ENCODE results near the gene SCUBE1.
"Not testable (repeated sequence)": the region's sequence is repeated elsewhere in the genome, so short reads cannot be mapped to it uniquely, and the experiment has no call there.

SCUBE1 gene

DNA sequence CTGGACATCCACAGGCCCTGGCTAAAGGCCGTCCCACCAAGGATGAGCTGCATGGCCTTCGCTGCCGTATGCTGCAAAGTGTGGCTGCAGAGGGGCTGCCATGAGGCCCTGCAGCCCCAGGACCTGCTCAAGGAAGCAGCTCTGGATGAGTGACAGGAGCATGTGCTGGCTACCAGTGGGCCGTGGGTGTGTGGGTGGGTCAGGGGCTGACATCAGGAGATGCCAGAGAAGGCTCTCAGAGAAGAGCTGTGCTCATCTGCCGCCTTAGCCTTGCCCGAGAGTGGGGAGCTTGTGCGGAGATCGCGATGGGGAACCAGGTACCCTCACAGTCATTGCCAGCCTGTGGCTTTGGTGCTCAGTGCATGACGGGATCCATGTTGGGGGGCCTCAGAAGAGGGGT lies 41.3 kb downstream of the SCUBE1 start:
- no peak for DNase-seq (ENCODE audit: low read depth)

DNA sequence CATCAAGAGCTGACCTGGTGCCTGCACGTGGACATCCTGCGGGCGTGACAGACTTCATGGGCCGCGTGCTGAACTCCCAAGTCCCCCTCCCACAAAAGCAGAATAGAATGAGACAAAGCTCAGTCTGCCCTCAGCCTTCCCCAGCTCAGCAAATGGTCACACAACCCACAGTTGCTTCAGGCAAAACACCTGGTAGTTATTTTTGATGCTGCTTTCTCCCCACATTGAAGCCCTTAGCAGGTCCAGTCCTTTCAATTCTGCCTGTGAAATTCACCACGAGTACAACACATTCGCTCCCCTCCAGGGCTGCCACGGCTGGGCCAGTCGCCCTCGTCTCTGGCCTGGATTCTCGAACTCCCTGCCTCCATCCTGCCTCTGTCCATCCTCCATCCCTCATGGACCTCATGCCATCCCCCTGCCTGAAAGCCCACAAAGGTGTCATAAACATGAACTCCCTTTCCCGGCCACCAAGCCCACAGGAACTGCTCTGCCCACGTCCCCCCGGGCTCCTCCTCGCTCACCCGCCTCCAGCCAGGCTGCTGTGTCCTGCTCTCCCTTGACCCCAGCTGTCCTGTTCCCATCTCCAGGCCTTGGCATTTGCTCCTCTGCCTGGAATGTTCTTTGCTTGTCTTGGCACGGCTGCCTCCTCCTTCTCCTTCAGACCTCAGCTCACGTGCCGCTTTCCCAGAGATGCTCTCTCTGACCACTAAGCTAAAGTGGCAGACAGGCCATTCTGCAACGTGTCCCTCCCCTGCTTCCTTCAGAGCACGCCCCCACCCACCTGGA lies 42.1 kb downstream of the SCUBE1 start:
- DNase-seq (ENCODE audit: low read depth) = no peak

DNA sequence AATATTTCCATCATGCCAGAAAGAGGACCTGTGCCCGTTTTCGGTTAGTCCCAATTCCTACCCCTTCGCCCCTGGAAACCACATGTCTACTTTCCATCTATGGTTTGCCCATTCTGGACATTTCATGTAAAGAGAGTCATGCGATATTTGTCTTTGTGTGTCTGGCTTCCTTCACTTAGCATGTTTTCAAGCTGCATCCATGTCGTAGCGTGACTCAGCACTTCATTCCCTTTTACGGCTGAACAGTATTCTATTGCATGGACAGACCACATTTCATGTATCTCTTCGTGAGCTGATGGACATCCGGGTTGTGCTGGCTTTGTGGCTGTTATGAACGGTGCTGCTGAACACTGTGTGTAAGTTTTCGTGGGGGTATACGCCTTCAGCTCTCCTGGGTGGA lies 43.4 kb downstream of the SCUBE1 start:
- no peak for DNase-seq (ENCODE audit: low read depth)

DNA sequence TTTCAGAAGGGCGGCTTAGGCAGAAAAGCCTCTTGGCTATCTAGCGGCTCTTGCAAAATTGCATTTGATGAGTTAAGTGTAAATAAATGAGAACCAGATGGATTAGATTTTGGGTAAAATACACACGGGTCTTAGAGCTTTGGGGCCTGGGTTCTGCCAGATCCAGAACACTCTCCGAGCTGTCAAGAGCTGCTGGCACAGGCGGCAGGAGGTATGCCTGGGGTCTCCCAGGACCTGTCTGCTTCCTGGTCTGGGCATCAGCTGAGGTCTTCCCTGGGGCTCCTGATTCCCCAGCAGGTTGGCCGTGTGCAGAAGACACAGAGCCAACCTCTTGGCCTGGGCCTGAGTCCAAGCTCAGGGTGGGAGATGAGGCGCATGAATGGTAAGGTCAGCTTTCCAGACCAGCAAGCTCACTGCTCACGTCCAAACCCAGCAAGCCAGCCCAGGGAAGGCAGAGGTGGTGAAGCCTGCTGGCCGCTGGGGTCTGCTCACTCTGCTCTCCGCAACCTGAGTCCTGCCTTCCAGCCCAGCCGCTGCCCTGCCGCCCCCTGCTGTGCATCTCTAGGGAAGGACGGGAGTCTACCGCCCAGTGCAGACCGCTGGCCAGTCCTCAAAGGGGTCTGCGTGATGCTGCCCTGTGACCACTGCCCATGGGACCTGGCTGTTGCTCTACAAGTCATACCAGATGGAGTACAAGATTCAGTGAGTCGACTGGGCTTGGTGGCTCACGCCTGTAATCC lies 44.9 kb downstream of the SCUBE1 start:
- DNase-seq (ENCODE audit: low read depth) = no peak

DNA sequence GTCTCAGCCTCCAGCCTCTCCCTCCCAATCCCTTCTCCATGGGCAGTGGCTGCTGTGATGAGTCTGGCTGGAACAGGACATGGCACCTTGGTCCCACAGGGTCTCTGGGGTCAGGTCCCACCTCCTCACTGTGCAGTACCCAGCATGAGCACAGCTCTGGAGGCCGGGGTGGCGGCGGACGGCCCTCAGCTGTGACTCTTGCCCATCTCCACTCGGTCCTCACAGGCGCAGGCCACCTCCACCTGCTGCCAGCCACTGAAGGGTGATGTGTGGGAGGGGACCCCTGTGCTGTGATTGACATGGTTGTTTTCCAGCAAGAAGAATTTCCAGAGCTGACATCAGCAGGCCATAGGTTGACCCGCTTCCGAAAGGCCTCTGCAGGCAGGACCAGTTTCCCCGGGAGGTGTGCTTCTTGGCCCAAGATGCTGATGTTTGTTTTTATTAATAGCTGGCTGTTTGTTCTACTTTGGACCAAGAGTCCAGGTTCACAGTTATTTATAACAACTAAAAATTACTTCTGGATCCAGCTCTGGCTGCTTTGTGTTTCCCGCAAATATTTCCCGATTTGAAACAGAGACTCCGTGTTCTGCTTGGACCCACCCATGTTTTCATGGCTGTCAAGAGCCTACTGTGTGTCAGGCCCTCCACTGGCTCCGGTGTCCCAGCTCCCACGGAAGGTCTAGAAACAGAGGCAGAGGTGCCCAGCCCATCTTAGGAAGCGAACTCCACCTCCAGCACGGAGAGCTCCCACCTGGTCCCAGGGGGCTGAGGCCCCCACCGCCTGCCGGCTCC lies 45.7 kb downstream of the SCUBE1 start:
- DNase-seq (ENCODE audit: low read depth) = no peak

DNA sequence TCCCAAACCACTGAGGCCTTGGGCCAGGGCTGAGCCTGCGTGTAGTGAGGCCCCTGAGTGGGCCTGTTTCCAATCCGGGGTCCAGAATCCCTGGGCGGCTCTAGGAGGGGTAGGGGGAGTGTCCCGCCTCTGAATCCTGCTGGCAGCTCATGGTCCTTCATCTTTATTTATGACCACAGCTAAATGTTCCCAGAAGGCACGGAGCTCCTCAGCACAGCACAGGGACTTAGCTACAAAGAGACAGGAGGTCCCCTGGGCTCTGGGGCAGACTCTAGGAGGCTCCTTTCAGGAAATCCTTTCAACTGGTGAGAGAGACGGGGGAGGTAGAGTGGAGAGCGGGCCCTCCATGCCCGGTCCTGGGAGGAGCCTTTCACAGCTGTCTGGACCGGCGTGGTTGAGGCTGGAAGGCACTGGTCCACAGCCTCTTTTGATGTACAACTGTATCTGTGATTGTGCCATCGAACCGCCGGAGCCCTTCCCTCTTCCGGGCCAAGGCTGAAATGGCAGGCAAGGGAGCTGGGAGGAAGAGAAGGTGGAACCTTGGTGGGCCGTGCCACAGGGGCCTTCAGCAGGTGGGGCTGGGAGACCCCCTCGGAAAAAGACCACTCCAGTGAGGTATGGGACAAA lies 46.8 kb downstream of the SCUBE1 start:
- DNase-seq (ENCODE audit: low read depth) = no peak

DNA sequence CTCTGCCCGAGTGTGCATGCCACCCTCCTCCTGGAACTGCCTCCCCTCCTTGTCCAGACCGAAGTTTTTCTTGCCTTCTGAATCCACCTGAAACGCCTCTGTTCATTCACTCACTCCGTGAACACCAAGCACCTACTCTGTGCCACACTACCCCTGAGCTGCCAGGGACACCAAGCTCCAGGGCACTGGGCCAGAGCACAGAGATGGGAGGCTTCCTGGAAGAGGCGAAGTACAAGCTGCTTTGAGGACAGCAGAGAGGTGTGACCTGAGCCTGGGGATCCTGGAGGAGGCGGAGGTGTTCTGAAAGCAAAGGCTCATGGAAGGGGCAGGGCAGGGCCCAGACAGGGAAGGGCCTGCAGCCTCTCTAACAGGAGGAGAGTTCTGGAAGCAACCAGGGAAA lies 47.5 kb downstream of the SCUBE1 start:
- DNase-seq (ENCODE audit: low read depth) = no peak

DNA sequence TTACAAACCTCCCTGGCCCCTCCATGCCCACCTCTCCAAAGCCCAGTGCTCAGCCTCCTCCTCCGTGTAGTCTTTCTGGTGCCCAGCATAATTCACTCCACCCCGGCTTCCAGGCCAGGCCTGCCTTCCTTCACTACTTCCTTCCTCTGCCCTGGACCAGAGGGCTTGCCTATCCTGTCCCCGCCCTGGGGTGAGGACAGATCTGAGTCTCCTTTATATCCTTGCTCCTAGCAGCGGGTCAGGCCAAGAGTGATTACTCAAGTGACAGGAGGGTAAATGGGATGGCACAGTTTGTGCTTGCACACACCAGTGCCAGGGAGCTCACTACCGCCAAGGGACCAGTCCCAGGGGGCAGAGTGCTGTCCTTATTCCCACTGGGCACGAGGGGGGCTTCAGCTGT lies 48.0 kb downstream of the SCUBE1 start:
- no peak for DNase-seq (ENCODE audit: low read depth)

DNA sequence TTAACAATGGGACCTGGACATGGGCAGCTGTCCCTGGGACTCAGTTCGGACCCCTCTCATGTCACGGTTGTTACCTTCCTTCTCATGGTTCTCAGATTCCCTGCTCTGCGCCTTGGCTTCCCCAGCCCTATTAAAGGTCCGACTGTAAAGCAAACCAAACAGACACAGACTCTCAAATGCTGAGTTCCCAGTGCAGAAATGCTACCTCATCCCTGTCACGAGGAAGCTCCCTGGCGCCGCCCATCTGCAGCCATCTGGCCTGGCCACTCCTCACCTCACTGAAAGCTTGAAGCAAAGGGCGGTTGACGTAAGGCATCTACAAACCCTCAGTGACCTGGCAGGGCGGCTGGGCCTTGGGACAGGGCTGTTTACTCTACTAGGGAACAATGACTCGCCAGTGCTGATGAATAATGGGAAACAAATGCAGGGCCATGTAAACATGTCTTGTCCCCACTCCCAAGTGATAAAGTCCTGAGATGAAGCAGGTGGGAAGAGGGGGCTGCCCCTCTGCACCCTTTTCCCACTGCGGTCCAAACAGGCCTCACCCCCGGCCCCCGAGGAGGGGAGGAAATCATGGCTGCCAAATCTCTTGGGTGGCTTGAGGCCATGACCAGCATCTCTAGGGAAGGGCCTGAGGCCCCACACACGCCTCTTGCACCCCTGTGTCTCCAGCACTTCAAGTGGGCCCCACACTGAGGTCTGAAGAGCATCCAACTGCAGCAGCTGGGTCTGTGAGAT lies 49.3 kb downstream of the SCUBE1 start:
- DNase-seq (ENCODE audit: low read depth) = no peak

DNA sequence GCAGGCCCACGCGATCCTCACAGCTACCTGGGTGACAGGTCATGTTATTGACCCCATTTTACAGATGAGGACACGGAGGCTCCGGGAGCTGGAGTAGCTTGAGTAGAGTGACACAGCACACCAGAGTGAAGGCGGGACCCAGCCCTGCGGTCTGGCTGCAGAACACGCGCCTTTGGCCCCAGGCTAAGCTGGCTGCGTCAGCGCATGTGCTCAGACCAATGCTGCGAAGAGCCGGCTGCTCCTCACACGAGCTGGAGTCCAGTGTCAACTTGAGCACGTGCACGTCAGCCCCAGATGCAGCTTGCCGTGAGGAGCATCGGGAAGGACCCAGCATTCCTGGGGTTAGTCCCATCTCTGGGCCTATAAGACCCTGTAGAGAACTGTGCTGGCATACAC lies 49.9 kb downstream of the SCUBE1 start:
- no peak for DNase-seq (ENCODE audit: low read depth)

DNA sequence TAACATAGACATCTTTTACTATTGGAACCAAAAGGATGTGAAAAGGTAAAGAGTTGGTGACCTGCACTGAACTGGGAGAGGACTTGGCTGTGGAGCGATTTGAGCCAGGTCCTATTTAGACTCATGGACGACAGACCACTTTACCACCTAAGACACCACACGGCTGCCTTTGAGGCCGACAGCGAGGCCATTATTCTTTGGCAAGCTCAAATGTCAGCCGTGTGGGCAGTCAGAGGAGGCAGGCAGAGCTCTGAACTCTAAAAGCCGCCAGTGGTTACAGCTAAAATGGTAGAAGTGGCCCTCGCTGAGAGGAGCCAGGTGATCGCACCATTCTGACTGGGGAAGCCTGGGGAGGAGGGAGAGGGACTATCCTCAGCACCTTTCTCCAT lies 50.5 kb downstream of the SCUBE1 start:
- no peak for DNase-seq (ENCODE audit: low read depth)

DNA sequence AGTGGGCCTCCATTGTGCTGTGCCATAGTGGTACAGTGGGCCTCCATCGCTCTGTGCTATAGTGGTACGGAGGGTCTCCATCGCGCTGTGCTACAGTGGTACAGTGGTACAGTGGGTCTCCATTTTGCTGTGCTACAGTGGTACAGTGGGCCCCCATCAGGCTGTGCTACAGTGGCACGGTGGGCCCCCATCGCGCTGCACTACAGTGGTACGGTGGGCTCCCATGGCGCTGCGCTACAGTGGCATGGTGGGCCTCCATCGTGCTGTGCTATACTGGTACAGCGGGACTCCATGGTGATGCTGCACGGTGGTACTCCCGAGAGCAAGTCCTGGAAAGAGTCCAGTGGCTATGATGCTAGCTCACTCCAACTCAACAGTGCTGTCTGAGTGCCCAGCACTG lies 51.8 kb downstream of the SCUBE1 start:
- DNase-seq (ENCODE audit: low read depth) = no peak

DNA sequence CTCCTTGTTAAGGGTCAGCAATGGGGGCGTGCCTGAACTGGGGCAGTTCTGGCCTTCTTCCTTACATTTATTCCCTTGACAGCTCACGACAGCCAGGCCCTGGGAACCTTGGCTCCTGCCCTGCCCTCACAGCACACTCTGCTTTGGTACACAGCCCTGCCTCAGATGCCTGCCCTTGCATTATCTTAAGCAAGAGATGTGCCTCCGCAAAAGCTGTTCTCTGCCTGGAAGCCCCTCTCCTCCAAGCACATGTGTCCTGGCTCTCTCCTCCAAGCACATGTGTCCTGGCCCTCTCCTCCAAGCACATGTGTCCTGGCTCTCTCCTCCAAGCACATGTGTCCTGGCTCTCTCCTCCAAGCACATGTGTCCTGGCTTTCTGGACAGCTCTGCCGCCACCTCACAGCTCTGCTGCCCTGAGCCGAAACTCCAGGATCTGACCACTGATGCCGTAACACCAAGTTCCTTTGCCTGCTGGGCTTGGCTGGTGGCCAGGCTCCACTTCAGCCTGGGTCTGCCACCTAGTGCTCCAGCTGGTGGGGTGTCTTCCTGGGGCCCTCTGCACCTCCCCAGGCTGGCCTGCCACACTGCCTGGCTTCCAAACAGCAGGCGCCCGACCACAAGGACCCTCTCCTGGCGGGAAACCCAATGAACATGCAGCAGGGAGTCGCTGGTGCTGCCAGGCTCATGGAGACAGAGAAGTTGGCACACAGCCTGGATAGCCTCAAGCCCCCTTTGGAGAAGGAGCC lies 53.0 kb downstream of the SCUBE1 start:
- no peak for DNase-seq (ENCODE audit: low read depth)

DNA sequence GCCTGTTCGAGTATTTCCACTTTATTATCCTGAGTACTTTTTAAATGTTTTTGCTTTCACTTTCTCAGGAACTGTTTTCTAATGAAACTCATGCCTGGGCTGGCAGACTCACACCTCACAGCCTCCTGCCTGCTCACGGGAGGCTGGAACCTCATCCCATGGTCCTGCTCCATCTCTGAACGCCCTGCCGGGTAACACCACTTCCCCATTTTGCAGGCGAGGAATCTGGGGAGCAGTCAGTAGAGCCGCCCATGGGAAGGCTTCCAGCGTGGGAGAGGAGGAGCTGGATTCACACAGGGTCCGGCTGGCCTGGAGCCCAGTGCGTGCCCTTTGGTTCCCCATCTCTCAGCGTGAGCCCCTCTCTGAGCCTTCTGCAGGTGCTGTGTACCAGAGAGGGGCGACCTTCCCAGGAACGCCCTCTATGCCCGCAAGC lies 53.6 kb downstream of the SCUBE1 start:
- DNase-seq (ENCODE audit: low read depth) = no peak

DNA sequence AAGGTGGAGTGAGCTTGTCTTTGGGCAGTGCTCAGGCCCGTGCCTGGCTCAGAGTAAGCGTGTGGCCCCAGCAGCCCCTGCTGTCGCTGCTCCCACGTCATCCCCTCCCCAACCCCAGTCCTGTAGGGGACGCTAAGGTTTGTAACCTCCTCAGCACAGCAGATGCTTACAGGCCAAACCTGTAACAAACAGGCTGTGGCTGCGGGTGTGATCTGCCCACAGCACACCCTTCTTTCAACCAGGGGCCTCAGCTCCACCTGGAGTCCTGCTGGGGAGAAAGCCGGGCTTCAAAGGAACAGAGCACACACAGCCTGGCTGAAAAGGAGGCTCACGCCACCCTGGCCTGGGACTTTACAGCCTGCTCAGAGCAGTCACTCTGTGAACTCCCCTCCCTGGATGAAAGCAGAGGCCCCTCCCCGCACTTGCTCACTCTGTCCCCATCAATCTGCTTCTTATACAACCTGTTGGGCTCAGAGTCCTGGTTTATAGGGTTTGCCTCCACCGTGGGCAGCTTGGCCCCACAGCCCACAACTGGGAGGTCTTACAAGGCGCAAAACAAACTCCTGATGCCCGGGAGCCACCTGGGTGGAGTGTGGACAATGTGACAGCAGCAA lies 54.3 kb downstream of the SCUBE1 start:
- DNase-seq (ENCODE audit: low read depth) = no peak

DNA sequence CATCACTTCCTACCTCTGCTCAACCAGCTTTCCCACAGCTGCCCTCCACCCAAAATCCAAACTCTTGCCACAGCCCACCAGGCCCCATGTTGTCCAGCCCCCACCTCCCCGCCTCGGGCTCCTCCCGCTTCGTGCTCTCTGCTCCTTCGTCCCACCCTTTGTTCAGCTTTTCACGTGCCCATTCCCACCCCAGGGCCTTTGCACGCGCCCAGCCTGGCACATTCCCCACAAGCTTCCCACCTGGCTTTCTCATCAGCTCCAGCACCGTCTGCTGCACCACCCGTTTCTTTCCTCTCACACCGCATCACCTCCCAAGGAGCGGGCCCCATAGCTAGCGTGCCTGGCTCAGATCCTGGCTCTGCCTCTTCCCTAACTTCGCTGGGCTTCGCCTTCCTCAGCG lies 54.8 kb downstream of the SCUBE1 start:
- no peak for DNase-seq (ENCODE audit: low read depth)

DNA sequence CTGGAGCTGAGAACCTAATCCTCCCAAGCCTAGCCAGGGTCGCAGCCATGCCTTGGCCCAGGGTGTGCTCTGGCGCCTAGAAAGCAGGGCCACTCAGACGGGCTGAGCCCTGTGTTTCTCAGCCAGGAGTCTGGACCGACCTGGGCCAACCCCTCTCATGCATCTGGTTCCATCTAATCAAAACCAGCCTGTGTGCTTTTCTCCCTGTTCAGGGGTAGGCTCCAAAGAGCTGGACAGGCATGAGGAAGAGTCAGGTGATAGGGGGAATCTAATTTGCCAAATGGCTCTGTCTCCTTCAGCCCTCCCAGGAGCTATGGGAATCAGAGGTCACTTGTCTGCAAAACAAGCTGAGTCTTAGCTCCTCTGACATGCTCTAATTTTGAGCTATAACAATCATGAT lies 55.7 kb downstream of the SCUBE1 start:
- no peak for DNase-seq (ENCODE audit: low read depth)

DNA sequence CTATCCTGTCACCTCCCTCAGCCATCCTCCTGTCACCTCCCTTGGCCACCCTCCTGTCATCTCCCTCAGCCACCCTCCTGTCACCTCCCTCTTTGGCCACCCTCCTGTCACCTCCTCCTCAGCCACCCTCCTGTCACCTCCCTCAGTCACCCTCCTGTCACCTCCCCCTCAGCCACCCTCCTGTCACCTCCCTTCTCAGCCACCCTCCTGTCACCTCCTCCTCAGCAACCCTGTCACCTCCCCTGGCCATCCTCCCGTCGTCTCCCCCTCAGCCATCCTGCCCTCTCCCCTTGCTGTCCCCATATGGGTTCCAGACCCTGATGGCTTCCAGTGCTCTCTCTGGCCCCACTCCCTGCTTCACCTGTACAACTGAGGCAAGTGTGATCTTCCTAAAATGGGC lies 61.8 kb downstream of the SCUBE1 start:
- no peak for DNase-seq (ENCODE audit: low read depth)

DNA sequence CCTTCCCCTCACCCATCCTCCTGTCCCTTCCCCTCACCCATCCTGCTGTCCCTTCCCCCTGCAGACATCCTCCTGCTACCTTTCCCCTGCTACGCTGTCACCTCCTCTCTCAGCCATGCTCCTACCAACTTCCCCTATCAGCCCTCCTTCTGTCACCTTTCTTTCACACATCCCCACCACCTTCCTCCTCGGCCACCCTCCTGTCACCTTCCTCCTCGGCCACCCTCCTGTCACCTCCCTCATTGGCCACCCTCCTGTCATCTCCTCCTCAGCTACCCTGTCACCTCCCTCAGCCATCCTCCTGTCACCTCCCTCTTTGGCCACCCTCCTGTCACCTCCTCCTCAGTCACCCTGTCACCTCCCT lies 62.7 kb downstream of the SCUBE1 start:
- DNase-seq (ENCODE audit: low read depth) = not testable (repeated sequence)

DNA sequence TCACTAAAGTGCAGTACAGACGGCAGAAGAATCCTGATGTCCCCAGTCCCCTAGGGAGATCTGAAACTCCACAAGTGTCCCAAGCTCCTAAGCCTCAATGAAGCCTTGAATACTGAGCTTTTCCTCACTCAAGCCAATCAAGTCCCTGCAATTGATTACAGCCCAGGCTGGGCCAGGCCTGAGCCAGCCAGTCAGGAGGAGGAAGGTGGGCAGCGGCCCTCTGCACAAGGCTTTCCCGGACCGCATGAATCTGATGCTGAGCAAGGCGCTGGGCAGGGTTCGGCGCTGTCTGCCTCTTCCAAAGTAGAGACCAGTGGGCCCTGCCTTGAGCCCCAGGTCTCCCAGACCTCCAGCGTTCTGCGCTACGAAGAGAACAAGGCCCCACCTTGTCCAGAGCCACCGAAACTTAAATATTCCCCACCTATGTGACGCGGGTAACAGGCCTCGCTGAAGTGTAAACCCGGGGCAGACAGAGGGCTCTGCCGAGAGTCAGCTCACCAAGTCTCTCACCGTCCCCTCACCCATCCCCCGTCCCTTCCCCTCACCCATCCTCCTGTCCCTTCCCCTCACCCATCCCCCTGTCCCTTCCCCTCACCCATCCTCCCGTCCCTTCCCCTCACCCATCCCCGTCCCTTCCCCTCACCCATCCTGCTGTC lies 63.2 kb downstream of the SCUBE1 start:
- no peak for DNase-seq (ENCODE audit: low read depth)

All from stimulated activated CD8-positive, alpha-beta memory T cell treated with anti-CD3 and anti-CD28 coated beads, Interleukin-12 subunit alpha, Interleukin-12 subunit beta, amount 100 ng/mL, for 1 hour (primary cell).